Measurements from ENCODE around the gene RCOR3. TPM values are rescaled to one million over a fixed set of nuclear protein-coding genes. Genes with fewer than 3 reads are reported as not detected.
"Not testable (repeated sequence)": the region's sequence is repeated elsewhere in the genome, so short reads cannot be mapped to it uniquely, and the experiment has no call there.

RCOR3 gene
- total RNA-seq, 6 donors from 2014 or later, result 27.2 to 97.4 (median 46.5) TPM

DNA sequence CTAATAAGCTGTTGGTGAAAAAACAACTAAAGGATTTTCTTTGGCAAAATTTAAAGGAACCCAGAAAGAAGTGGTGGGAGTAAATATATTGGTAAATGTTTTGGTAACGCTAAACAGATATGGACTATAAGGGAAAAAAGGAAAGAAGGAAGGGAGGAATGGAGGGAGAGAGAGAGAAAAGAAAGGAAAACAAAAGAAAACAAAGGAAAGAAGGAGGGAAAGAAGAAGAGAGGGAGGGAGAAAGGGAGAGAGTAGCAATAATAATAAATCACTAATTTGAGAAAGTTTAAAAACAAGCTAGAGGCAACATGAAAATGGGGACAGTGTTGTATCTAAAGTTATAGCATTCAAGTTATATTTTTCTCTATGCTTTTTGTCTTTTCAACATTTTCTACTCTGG, 43.6 kb upstream of the RCOR3 start:
- TF ChIP-seq POLR2AphosphoS5 (IDR thresholded peaks at IDR 0.05) (no peak), EP300 (IDR thresholded peaks at IDR 0.05) (no peak), POLR2A (IDR thresholded peaks at IDR 0.05) (no peak), CTCF (IDR thresholded peaks at IDR 0.05) (no peak)
- no peak overlapping the region for H3K27ac ChIP-seq
- 95 to 96% methylated on average over 1 of the region's 1 CpG for WGBS, 2 donors
- no peak overlapping the region for H3K4me3 ChIP-seq
- no peaks in the 10 kb centered on the region for H3K4me1 ChIP-seq
- H3K9me3 ChIP-seq, result no peaks in the 10 kb centered on the region
- H3K27me3 ChIP-seq, result no peaks in the 10 kb centered on the region
- ATAC-seq (ENCODE audit: low FRiP score in 2 of 2), result no peak
- no peaks in the 10 kb centered on the region for H3K36me3 ChIP-seq
- DNase-seq, result no peak

- Histone ChIP-seq H3K27ac (no peak overlapping the region), H3K36me3 (no peaks in the 10 kb centered on the region), H3K4me3 (no peak overlapping the region), H3K27me3 (no peaks in the 10 kb centered on the region), H3K4me1 (no peaks in the 10 kb centered on the region), H3K9me3 (no peaks in the 10 kb centered on the region)
- TF ChIP-seq EP300 (IDR thresholded peaks at IDR 0.05) (no peak), POLR2AphosphoS5 (IDR thresholded peaks at IDR 0.05) (no peak), CTCF (IDR thresholded peaks at IDR 0.05) (no peak), POLR2A (IDR thresholded peaks at IDR 0.05) (no peak)
- no peak for DNase-seq
- 94 to 100% methylated on average over 1 of the region's 1 CpG for WGBS, 2 donors
- ATAC-seq (ENCODE audit: low FRiP score in 2 of 2), result no peak
Measured at GRCh38 chr1:211217392-211217791, 41.8 kb upstream of the RCOR3 start.

GRCh38 chr1:211222469-211223234, 36.5 kb upstream of the RCOR3 start:
- not testable (repeated sequence) for H3K4me1 ChIP-seq; DNase-seq; H3K27ac ChIP-seq; H3K27me3 ChIP-seq; H3K36me3 ChIP-seq; ATAC-seq (ENCODE audit: low FRiP score in 2 of 2); H3K9me3 ChIP-seq; H3K4me3 ChIP-seq
- WGBS, 2 donors, result 85 to 88% methylated on average over 9 of the region's 9 CpGs

GRCh38 chr1:211228573-211229364, 30.4 kb upstream of the RCOR3 start:
- H3K27me3 ChIP-seq; H3K9me3 ChIP-seq; DNase-seq; H3K4me3 ChIP-seq; H3K36me3 ChIP-seq; ATAC-seq (ENCODE audit: low FRiP score in 2 of 2); H3K4me1 ChIP-seq; H3K27ac ChIP-seq: not testable (repeated sequence)
- 72 to 74% methylated on average over 12 to 13 of the region's 13 CpGs for WGBS, 2 donors

- Histone ChIP-seq H3K4me1 (no peaks in the 10 kb centered on the region), H3K27ac (no peak overlapping the region), H3K4me3 (no peak overlapping the region), H3K9me3 (no peaks in the 10 kb centered on the region), H3K27me3 (no peaks in the 10 kb centered on the region), H3K36me3 (no peaks in the 10 kb centered on the region)
- no peak for TF ChIP-seq CTCF (IDR thresholded peaks at IDR 0.05)
- no peak for TF ChIP-seq POLR2AphosphoS5 (IDR thresholded peaks at IDR 0.05)
- TF ChIP-seq EP300 (IDR thresholded peaks at IDR 0.05), result no peak
- no peak for TF ChIP-seq POLR2A (IDR thresholded peaks at IDR 0.05)
- 60 to 79% methylated on average over 7 of the region's 7 CpGs for WGBS, 2 donors
- no peak for DNase-seq
- no peak for ATAC-seq (ENCODE audit: low FRiP score in 2 of 2)
Measured at GRCh38 chr1:211229365-211229759, 29.8 kb upstream of the RCOR3 start.

All from upper lobe of left lung (tissue), 6 donors.